ENCODE measurements around the gene HTRA1. TPM values are rescaled to one million over a fixed set of nuclear protein-coding genes. Genes with fewer than 3 reads are reported as not detected.

The HTRA1 gene
- total and polyA plus RNA-seq, 12 donors = 23.4 to 108 (median 70.2) TPM

- ATAC-seq (no peak), DNase-seq (no peak)
- H3K27ac ChIP-seq = no peak overlapping the region
- H3K4me1 ChIP-seq = no peaks in the 10 kb centered on the region
- peaks cover 0 to 43% (median 3%) of the 10 kb centered on the region in 7 donors for H3K27me3 ChIP-seq
- intact Hi-C loops (cut with DNase I) = no loop called here
- H3K36me3 ChIP-seq = no peaks in the 10 kb centered on the region
- no peaks in the 10 kb centered on the region for H3K9me3 ChIP-seq
- no peak for TF ChIP-seq CTCF (IDR thresholded peaks at IDR 0.05)
- no peak overlapping the region for H3K4me3 ChIP-seq
- 34 to 50% methylated on average over 9 of the region's 9 CpGs for WGBS, 2 donors
Measured at GRCh38 chr10:122557516-122557915, 96.2 kb downstream of the HTRA1 start.

DNA sequence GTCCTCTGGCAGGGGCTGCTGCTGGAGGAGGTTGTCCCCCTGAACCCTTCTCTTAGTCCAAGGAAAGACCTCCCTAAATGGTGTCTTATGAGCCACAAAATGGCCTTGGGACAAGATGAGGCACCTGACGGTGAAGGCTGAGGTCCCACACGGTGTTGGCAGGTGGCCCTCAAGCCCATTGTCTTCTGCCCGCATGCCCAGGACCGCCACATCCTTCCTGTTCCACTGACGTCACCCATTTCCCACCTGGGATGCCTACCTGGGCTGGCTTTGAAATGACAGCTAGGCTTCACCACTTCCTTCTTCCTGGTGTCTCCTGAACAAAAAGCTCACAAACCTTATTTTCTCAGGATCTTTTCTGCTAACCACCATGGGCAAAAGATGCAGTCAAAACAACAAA is 97.1 kb downstream of the HTRA1 start:
- H3K27me3 ChIP-seq = peaks cover 0 to 51% (median 9%) of the 10 kb centered on the region in 7 donors
- no peak overlapping the region for H3K4me3 ChIP-seq
- H3K36me3 ChIP-seq = no peaks in the 10 kb centered on the region
- no peaks in the 10 kb centered on the region for H3K4me1 ChIP-seq
- 60 to 83% methylated on average over 5 of the region's 5 CpGs for WGBS, 2 donors
- no peak for DNase-seq
- H3K27ac ChIP-seq = no peak overlapping the region
- ATAC-seq = no peak
- no peaks in the 10 kb centered on the region for H3K9me3 ChIP-seq
- no peak for TF ChIP-seq CTCF (IDR thresholded peaks at IDR 0.05)
- intact Hi-C loops (cut with DNase I) = no loop called here

- Histone ChIP-seq H3K4me3 (no peak overlapping the region), H3K4me1 (no peaks in the 10 kb centered on the region), H3K27me3 (peaks cover 0 to 56% (median 9%) of the 10 kb centered on the region in 7 donors), H3K36me3 (no peaks in the 10 kb centered on the region), H3K27ac (no peak overlapping the region), H3K9me3 (no peaks in the 10 kb centered on the region)
- intact Hi-C loops (cut with DNase I) = no loop called here
- ATAC-seq (no peak), DNase-seq (no peak)
- WGBS, 2 donors = 55 to 74% methylated on average over 2 of the region's 2 CpGs
- no peak for TF ChIP-seq CTCF (IDR thresholded peaks at IDR 0.05)
Measured at GRCh38 chr10:122559228-122559627, 97.9 kb downstream of the HTRA1 start.

DNA sequence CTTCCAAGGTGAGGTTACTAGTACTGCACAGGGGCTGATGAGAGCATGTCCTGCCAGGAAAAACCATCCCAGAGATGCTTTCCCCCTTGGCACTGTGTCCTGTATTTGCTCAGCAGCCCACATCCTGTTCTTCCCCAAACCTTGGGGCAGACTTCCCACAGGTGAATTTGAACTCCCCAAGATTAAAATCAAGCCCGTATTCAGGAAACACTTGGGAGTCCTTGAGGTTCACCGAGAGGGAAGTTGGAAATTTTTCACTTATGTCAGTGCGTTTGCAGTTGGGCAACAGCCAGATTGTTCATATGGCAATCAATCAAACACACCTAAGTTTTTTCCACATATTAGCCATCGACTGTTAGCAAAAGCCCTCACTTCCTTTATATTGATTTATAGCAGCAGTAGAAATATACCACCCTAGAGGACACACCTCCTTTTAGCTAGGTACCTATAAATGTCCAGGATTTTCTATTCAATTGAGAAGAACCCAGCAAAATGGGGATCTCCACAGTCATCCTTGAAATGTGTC is 99.0 kb downstream of the HTRA1 start, which contains the start of gene DMBT1:
Gene DMBT1 (plus strand): TSS at position 476 of the 526 bp plus-strand sequence. CDS start 17 bp downstream, at position 493.
- intact Hi-C loops (cut with DNase I) = loop anchor here in 8 of 10 donors (5.0 to 10.0 kb wide), 6 partner anchors 33 to 258 kb away; partner anchors contain the start of gene HTRA1 (in 1 of the 8)
- H3K36me3 ChIP-seq = no peaks in the 10 kb centered on the region
- no peak for ATAC-seq

More for the DNA sequence above, 99.0 kb downstream of the HTRA1 start, which contains the start of gene DMBT1:
- no peaks in the 10 kb centered on the region for H3K9me3 ChIP-seq
- no peak within 1 kb of the TSS for H3K4me3 ChIP-seq
- WGBS, 2 donors = 41 to 55% methylated on average over 4 of the region's 4 CpGs
- DNase-seq = no peak
- peaks cover 0 to under 1% (median 0%) of the 10 kb centered on the region in 9 donors for H3K4me1 ChIP-seq
- no peak for TF ChIP-seq CTCF (IDR thresholded peaks at IDR 0.05)
- H3K27ac ChIP-seq = no peak within 1 kb of the TSS
- peaks cover 0 to 54% (median 9%) of the 10 kb centered on the region in 7 donors for H3K27me3 ChIP-seq

Measured in heart right ventricle (tissue), 16 donors.